HG03521 (cell line): ENCODE data around the gene NME4.

ENCODE experiments used
- ATAC-seq: cut with Tn5 transposase; IDR thresholded peaks from one replicate; pipeline ENCODE4 v1.9.1; 2021; ENCODE audit warnings: mild to moderate bottlenecking, moderate library complexity; ENCODE audit not compliant: unreplicated experiment

The NME4 gene

DNA sequence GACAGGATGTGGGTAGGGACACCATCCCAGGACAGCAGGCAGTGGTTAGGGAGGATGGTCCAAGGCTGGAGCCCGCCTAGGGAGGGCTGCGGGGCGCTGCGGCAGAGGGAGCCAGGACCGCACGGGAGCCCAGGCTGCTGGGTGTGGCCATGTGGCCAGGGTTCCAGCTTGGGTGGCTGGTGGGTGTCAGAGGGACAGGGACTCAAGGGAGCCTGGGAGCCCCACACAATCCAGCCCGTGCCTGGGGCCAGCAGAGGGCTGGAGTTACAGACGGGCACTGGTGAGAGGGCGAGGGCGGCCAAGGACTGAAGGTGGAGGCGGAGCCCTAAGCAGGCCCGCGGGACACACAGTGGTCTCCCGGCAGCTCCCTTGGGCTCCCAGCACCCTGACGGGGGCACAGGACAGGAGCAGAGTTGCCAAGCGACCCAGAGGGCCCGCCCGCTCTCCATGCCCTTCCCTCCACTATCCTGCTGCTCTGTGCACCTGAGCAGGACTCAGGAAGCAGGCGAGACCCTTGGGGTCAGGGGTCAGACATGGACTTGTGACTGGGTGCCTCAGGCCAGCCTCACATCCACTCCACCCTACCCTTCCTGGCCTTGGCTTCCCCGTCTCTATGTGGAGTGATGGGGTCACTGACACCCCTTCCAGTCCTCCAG is 33.8 kb upstream of the NME4 start:
- no peak for ATAC-seq

DNA sequence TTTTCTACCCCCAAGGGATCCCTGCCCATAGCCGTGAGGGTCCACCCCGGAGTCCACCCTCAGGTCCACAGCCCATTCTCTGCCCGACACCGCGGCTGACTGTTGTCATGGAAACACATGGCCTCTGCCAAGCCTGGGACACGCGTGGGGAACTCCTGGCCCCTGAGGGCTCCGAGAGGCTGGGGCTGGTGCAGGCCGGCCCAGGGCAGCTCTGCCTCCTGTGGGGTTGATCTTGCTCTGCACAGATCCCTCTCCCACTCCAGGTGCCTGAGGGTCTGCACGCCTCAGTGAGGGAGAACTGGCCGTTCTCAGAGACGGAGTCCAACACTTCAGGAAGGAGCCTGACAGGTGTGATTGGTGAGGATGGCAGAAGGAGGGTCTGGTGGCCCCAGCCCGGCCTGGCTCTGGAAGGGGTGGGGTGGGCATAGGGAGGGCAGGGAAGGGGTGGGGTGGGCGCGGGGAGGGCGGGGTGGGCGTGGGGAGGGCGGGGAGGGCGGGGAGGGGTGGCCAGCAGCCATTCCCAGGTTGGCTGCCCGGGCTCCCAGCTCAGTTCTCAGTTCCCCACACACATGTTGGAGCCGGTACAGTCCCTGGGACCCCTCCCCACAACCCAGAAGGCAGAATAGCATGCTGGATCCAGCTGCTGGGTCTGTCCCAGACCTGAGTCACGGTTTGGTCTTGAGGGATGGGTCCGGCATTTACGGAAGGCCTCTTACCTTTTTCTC is 33.1 kb upstream of the NME4 start:
- no peak for ATAC-seq

- ATAC-seq, result no peak
Measured at GRCh38 chr16:364595-365491, 32.2 kb upstream of the NME4 start.

- no peak for ATAC-seq
Measured at GRCh38 chr16:366476-366875, 30.5 kb upstream of the NME4 start.

GRCh38 chr16:367333-367903 is 29.6 kb upstream of the NME4 start:
- ATAC-seq, result no peak

- no peak for ATAC-seq
Measured at GRCh38 chr16:368388-369158, 28.4 kb upstream of the NME4 start.

DNA sequence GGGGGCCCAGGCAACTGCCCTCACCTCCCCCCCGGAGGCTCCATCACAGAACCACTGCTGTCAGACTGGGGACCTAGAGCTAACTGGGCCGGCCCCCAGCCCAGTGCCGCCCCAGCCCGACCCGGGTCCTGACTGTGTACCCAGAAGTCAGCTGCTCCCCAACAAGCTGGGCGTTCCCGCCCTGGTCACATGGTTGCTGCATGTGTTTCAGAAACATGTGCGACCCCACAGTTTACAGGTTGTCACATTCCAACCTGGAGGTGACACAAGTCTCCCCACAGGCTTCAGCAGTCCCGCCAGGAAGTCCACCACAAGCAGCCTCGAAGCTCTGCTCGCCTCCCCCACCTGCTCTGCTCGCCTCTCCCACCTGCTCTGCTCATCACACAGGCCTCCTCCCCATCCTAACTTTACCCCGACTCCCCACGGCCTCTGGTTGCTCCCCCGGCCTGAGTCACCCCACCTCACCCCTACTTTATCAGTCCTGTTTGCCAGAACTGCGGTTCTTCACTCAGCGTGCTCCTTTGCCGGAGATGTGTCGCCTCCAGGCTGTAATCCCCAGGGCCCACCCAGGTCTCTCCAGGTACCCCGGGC is 27.6 kb upstream of the NME4 start:
- ATAC-seq, result no peak

DNA sequence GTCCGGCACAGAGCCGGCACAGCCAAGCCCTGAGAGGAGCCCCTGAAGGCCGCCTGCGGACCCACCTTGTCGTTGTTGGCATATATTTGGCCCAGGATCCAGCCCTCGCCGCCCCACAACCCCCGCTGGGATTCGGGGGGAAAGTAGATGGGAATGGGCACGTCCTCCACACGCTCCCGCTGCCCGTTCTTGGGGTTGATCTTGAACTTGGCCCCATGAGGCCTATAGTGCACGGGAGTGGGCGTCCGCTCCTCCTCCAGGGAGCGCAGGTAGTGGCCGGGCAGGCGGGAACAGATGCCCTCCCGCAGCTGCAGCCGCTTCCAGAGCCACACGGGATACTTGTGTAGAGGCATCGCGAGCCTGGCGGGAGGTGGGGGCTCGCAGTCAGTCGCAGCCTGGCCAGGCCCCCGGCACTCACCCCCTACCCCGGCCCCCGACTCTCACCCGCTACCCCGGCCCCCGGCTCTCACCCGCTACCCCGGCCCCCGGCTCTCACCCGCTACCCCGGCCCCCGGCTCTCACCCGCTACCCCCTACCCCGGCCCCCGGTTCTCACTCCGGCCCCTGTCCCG is 27.0 kb upstream of the NME4 start:
- ATAC-seq, result no peak

- peak; percentile 81 for ATAC-seq
Measured at GRCh38 chr16:370443-370842, 26.6 kb upstream of the NME4 start, which contains the start of gene MRPL28. Gene MRPL28 (minus strand): TSS chr16:370538. CDS start chr16:370218, 320 bp downstream.

DNA sequence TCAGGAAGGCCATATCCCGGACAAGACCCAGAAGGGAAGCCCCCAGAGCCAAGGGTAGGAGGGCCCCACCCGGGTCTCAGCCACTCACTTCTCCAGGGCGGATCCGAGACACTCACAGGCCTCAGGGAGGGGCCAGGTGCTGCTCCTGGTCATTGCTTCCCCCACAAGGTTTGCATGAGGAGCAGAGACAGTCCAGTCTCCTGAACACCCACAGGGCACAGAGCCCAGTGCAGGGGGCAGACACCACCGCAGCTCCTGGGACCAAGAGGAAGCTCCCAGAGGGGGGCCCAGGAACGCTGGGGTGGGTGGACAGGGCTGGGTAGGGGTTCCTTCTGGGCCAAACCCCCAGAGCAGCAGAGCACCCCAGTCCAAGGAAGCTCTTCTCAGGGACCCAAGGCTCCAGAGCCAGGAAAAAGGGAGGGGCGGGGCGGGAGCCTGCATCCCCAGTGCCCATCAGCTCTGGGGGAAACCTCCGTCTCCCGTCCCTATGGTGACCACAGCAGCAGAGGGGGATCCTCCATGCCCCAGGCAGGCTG is 26.0 kb upstream of the NME4 start:
- no peak for ATAC-seq

- ATAC-seq, result no peak
Measured at GRCh38 chr16:371515-372301, 25.3 kb upstream of the NME4 start.

GRCh38 chr16:372302-372983 is 24.6 kb upstream of the NME4 start:
- ATAC-seq, result no peak

DNA sequence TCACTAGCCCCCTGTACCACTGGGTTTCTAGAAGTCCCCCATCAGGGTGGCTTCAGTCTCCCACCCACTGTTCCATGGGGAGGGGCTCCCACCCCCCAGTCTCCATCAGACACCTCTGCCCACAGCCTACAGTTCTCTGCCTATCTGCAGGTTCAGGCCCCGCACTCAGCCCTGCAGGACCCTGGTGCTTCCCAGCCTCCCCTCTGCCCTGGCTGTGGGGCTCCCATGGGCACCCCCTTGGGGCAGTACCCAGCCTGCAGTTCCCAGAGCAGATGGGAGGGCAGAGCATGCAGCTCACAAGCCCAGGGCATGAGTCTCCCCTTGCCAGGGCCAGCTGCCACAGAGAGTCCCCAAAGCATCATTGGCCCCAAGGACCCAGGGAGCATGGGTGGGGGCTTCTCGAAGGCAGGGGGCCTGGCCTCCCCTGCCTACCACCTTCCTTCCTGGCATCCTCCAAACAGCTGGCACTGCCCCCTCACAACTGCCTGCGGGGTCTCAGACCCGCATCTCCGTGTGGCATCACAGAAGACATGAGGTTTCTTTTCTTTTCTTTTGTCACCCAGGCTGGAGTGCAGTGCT is 23.9 kb upstream of the NME4 start:
- no peak for ATAC-seq

- ATAC-seq, result no peak
Measured at GRCh38 chr16:373848-374615, 23.0 kb upstream of the NME4 start.

GRCh38 chr16:374616-374926 is 22.4 kb upstream of the NME4 start:
- ATAC-seq, result no peak

DNA sequence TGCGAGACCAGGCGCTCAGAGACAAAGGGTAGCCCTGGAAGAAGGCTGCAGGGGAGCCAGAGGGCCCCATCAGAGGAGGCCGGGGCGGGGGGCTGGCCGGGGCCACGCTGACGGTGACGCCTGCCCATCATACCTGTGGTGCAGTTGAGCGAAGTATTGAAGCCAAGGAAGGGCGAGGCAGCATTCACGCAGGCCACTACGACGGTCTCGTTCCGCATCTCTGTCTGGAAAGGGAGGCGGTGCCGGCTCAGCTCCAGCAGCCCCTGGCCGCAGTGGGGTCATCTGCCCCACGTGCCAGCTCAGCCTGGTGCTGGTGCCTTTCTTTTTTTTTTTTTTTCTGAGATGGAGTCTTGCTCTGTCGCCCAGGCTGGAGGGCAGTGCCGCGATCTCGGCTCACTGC is 21.8 kb upstream of the NME4 start:
- no peak for ATAC-seq
